Measurements from ENCODE around the gene ATG2B. TPM values are rescaled to one million over a fixed set of nuclear protein-coding genes. Genes with fewer than 3 reads are reported as not detected.

ATG2B gene
- total and polyA plus RNA-seq, 9 of the 15 experiments (the other 6 are each of a cell fraction or from before 2014, with no cell fraction given), result 0.83 to 12.9 (median 8.7) TPM

GRCh38 chr14:96255501-96256366, 107.4 kb downstream of the ATG2B start, which contains the start of gene BDKRB1:
Gene BDKRB1 (plus strand): TSS chr14:96256210. CDS start chr14:96263683, 7,473 bp downstream.
- Histone ChIP-seq H4K20me1 (replicated peaks; ENCODE audit: control insufficient read depth, insufficient read depth, low read length) (no peaks in the 10 kb centered on the region), H3K36me3 (ENCODE audit: control insufficient read depth, insufficient read depth, low read length) (no peaks in the 10 kb centered on the region), H3K4me2 (ENCODE audit: insufficient read depth, low read length) (no peak within 1 kb of the TSS), H3K4me1 (replicated peaks in 1 of 2; ENCODE audit: control insufficient read depth in 2 of 2, insufficient read depth in 2 of 2, low read length in 2 of 2) (peaks cover 0 to 7% of the 10 kb centered on the region in 2 experiments; a peak in 2 of 5 replicates), H2AFZ (ENCODE audit: low read depth, low read length) (no peak within 1 kb of the TSS), H3K9me1 (ENCODE audit: control insufficient read depth, insufficient read depth, low read length) (no peaks in the 10 kb centered on the region), H3K9ac (ENCODE audit: insufficient read depth in 1 of 2, low read depth in 2 of 2, low read length in 2 of 2) (no peak within 1 kb of the TSS), H3K27me3 (ENCODE audit: control insufficient read depth in 2 of 2, insufficient read depth in 2 of 2, low read length in 2 of 2) (peaks cover 9 to 13% of the 10 kb centered on the region in 2 experiments; a peak in 3 of 5 replicates), H3K4me3 (no peak within 1 kb of the TSS), H3K9me3 (replicated peaks; ENCODE audit: control insufficient read depth, insufficient read depth, low read depth, low read length) (no peaks in the 10 kb centered on the region), H3K27ac (ENCODE audit: extremely low read depth, low read depth, low read length) (no peak within 1 kb of the TSS), H3K79me2 (ENCODE audit: control insufficient read depth, insufficient read depth, low read length) (no peaks in the 10 kb centered on the region)
- ATAC-seq (no peak), FAIRE-seq (no peak), DNase-seq (ENCODE audit: extremely low read depth in 1 of 4, low spot score in 3 of 4) (no peak)
- intact Hi-C loops (cut with micrococcal nuclease) (no loop called here), in situ Hi-C loops (cut with MboI) (loop anchor here (25.0 kb wide), 1 partner anchor 693 kb away; no protein-coding TSS in a partner anchor)
- ChIA-PET POLR2A (interaction anchor here (0.6 to 0.8 kb wide), 2 partner anchors 8 to 45 kb away, joined by 3 read pairs; no protein-coding TSS in a partner anchor), CTCF (ENCODE audit: low intra/inter-chr PET ratio) (no interaction called here)
- under 1% methylated on average over 11 of the region's 12 CpGs for WGBS (ENCODE audit: insufficient coverage, low coverage, missing lambda C conversion rate)
- no peak for TF ChIP-seq ELF4 (CRISPR knock-in tag; IDR thresholded peaks at IDR 0.05)
- no peak for TF ChIP-seq BRCA1 (IDR thresholded peaks at IDR 0.05)
- TF ChIP-seq BRCA1 (CRISPR knock-in tag; IDR thresholded peaks at IDR 0.05), result no peak
- TF ChIP-seq E4F1 (CRISPR knock-in tag; IDR thresholded peaks at IDR 0.05; ENCODE audit: borderline replicate concordance), result no peak
- TF ChIP-seq CHD4 (IDR thresholded peaks at IDR 0.05; ENCODE audit: insufficient read depth, insufficient replicate concordance, low read depth, low read length, poor library complexity, severe bottlenecking), result no peak
- no peak for TF ChIP-seq CREB5 (CRISPR knock-in tag; IDR thresholded peaks at IDR 0.05)
- no peak for TF ChIP-seq ZMIZ1 (IDR thresholded peaks at IDR 0.05; ENCODE audit: low read depth in 2 of 2, low read length in 2 of 2)
- TF ChIP-seq E2F6 (IDR thresholded peaks at IDR 0.05; ENCODE audit: borderline replicate concordance in 1 of 2, extremely low read depth in 1 of 2, insufficient read depth in 1 of 2, insufficient read length in 1 of 2, low read depth in 1 of 2, low read length in 1 of 2, poor library complexity in 1 of 2, severe bottlenecking in 1 of 2), result no peak
- BruUV-seq (replicated peaks), result no TSS peak
